Mesothelial cell of epicardium (in vitro differentiated cells): ENCODE results near the gene MT1B. TPM values are rescaled to one million over a fixed set of nuclear protein-coding genes. Genes with fewer than 3 reads are reported as not detected.

Source experiments
- DNase-seq, 2 experiments: peaks; one replicate each; pipeline ENCODE4 v3.0.0; 2021; ENCODE audit warnings: low spot score in 2 of 2; ENCODE audit not compliant: unreplicated experiment in 2 of 2
- H3K27ac Mint-ChIP-seq: 2 replicates; pipeline ENCODE4 v1.8.0; 2021; ENCODE audit warnings: mixed read lengths
- H3K27me3 Mint-ChIP-seq: 2 replicates; pipeline ENCODE4 v1.8.0; 2021; ENCODE audit warnings: low read depth, mixed read lengths
- H3K36me3 Mint-ChIP-seq: 2 replicates; pipeline ENCODE4 v1.8.0; 2021; ENCODE audit warnings: mixed read lengths
- H3K4me1 Mint-ChIP-seq: 2 replicates; pipeline ENCODE4 v1.8.0; 2021; ENCODE audit warnings: mixed read lengths
- H3K4me3 Mint-ChIP-seq: 2 replicates; pipeline ENCODE4 v1.8.0; 2021; ENCODE audit warnings: mild to moderate bottlenecking, moderate library complexity, mixed read lengths
- H3K9me3 Mint-ChIP-seq: 2 replicates; pipeline ENCODE4 v1.8.0; 2021; ENCODE audit warnings: mixed read lengths
- CTCF ChIP-seq: fragments of 200-600 bp; sonication (generic); IDR thresholded peaks from one replicate; pipeline ENCODE4 v1.5.0; 2021; ENCODE audit warnings: antibody characterized with exemption; ENCODE audit not compliant: unreplicated experiment
- total RNA-seq: library from RNA; stranded (reverse); gene quantifications from 3 replicates; pipeline ENCODE4 v1.2.1, GENCODE V29; 2021

MT1B gene
- total RNA-seq: not detected in 3 replicates

- DNase-seq: no peak
- Mint-ChIP-seq H3K4me1 (no peaks in the 10 kb centered on the region), H3K36me3 (no peaks in the 10 kb centered on the region), H3K27me3 (peaks cover 93% of the 10 kb centered on the region), H3K4me3 (no peak within 1 kb of the TSS), H3K27ac (no peak within 1 kb of the TSS), H3K9me3 (no peaks in the 10 kb centered on the region)
- no peak for TF ChIP-seq CTCF
Observed at GRCh38 chr16:56651586-56651985, at the start of gene MT1B. Gene MT1B (plus strand): TSS chr16:56651886. CDS start chr16:56651954, 68 bp downstream.

- Mint-ChIP-seq H3K9me3 (no peaks in the 10 kb centered on the region), H3K4me3 (no peak overlapping the region), H3K36me3 (no peaks in the 10 kb centered on the region), H3K4me1 (peaks cover 18% of the 10 kb centered on the region), H3K27me3 (peaks cover 20% of the 10 kb centered on the region), H3K27ac (no peak overlapping the region)
- TF ChIP-seq CTCF: no peak
- DNase-seq: no peak
Observed at GRCh38 chr16:56603589-56603988, 48.1 kb upstream of the MT1B start.

- no peaks in the 10 kb centered on the region for H3K36me3 Mint-ChIP-seq
- no peak for DNase-seq
- H3K27me3 Mint-ChIP-seq: peaks cover 31% of the 10 kb centered on the region
- H3K4me1 Mint-ChIP-seq: peaks cover 31% of the 10 kb centered on the region
- no peak overlapping the region for H3K27ac Mint-ChIP-seq
- TF ChIP-seq CTCF: no peak
- no peak overlapping the region for H3K4me3 Mint-ChIP-seq
- H3K9me3 Mint-ChIP-seq: no peaks in the 10 kb centered on the region
Observed at GRCh38 chr16:56604966-56605365, 46.7 kb upstream of the MT1B start.

GRCh38 chr16:56605475-56605874, 46.2 kb upstream of the MT1B start:
- DNase-seq: no peak
- peaks cover 31% of the 10 kb centered on the region for H3K27me3 Mint-ChIP-seq
- H3K4me1 Mint-ChIP-seq: peaks cover 35% of the 10 kb centered on the region
- no peak overlapping the region for H3K4me3 Mint-ChIP-seq
- H3K36me3 Mint-ChIP-seq: no peaks in the 10 kb centered on the region
- no peak for TF ChIP-seq CTCF
- no peak overlapping the region for H3K27ac Mint-ChIP-seq
- no peaks in the 10 kb centered on the region for H3K9me3 Mint-ChIP-seq

- Mint-ChIP-seq H3K36me3 (no peaks in the 10 kb centered on the region), H3K27ac (no peak overlapping the region), H3K4me1 (peaks cover 39% of the 10 kb centered on the region), H3K27me3 (peaks cover 30% of the 10 kb centered on the region), H3K4me3 (no peak overlapping the region), H3K9me3 (no peaks in the 10 kb centered on the region)
- no peak for DNase-seq
- TF ChIP-seq CTCF: no peak
Observed at GRCh38 chr16:56606071-56606475, 45.6 kb upstream of the MT1B start.

GRCh38 chr16:56606476-56607108, 45.1 kb upstream of the MT1B start:
- no peaks in the 10 kb centered on the region for H3K36me3 Mint-ChIP-seq
- H3K27ac Mint-ChIP-seq: peak overlapping the region; percentile 45
- no peak for TF ChIP-seq CTCF
- H3K27me3 Mint-ChIP-seq: peaks cover 27% of the 10 kb centered on the region
- H3K4me1 Mint-ChIP-seq: peaks cover 42% of the 10 kb centered on the region
- H3K4me3 Mint-ChIP-seq: no peak overlapping the region
- H3K9me3 Mint-ChIP-seq: no peaks in the 10 kb centered on the region
- DNase-seq: no peak
